GM21529 (cell line): ENCODE data around the gene DUSP12.

Experiments used
- ATAC-seq: cut with Tn5 transposase; IDR thresholded peaks from one replicate; pipeline ENCODE4 v1.9.1; 2021; ENCODE audit not compliant: unreplicated experiment

DUSP12 gene

GRCh38 chr1:161726473-161727255, 22.9 kb upstream of the DUSP12 start:
- ATAC-seq = peak; percentile 53

GRCh38 chr1:161727256-161727924, 22.2 kb upstream of the DUSP12 start:
- peak; percentile 6 for ATAC-seq

GRCh38 chr1:161728376-161729226, 21.0 kb upstream of the DUSP12 start:
- no peak for ATAC-seq

- no peak for ATAC-seq
These were observed 19.5 kb upstream of the DUSP12 start for GRCh38 chr1:161730050-161730564.

GRCh38 chr1:161731241-161731640, 18.3 kb upstream of the DUSP12 start:
- no peak for ATAC-seq

- ATAC-seq = no peak
These were observed 17.4 kb upstream of the DUSP12 start for GRCh38 chr1:161731981-161732718.

- no peak for ATAC-seq
These were observed 16.1 kb upstream of the DUSP12 start for GRCh38 chr1:161733526-161733925.

- ATAC-seq = no peak
These were observed 13.7 kb upstream of the DUSP12 start for GRCh38 chr1:161735837-161736236.

GRCh38 chr1:161736335-161736969, 13.1 kb upstream of the DUSP12 start:
- ATAC-seq = no peak

GRCh38 chr1:161737625-161738024, 12.0 kb upstream of the DUSP12 start:
- ATAC-seq = no peak

GRCh38 chr1:161738627-161739287, 10.8 kb upstream of the DUSP12 start:
- peak; percentile 74 for ATAC-seq

- no peak for ATAC-seq
These were observed 9.6 kb upstream of the DUSP12 start for GRCh38 chr1:161739865-161740566.

GRCh38 chr1:161740921-161741320, 8.7 kb upstream of the DUSP12 start:
- no peak for ATAC-seq

GRCh38 chr1:161743231-161743630, 6.4 kb upstream of the DUSP12 start:
- ATAC-seq = no peak

GRCh38 chr1:161747801-161748200, 1.8 kb upstream of the DUSP12 start:
- no peak for ATAC-seq

GRCh38 chr1:161763522-161764098, 14.0 kb downstream of the DUSP12 start:
- no peak for ATAC-seq

GRCh38 chr1:161766102-161766981, 16.8 kb downstream of the DUSP12 start, which contains the start of gene ATF6:
ATF6 (plus strand) TSS chr1:161766320; CDS start chr1:161766361, 41 bp downstream.
- peak; percentile 68 for ATAC-seq

GRCh38 chr1:161768461-161768860, 18.9 kb downstream of the DUSP12 start:
- ATAC-seq = no peak
